ENCODE results near the gene NKAIN1. TPM values are rescaled to one million over a fixed set of nuclear protein-coding genes. Genes with fewer than 3 reads are reported as not detected.

NKAIN1 gene
- total RNA-seq, 1 experiment from 2014 or later, result 1.1 TPM

DNA sequence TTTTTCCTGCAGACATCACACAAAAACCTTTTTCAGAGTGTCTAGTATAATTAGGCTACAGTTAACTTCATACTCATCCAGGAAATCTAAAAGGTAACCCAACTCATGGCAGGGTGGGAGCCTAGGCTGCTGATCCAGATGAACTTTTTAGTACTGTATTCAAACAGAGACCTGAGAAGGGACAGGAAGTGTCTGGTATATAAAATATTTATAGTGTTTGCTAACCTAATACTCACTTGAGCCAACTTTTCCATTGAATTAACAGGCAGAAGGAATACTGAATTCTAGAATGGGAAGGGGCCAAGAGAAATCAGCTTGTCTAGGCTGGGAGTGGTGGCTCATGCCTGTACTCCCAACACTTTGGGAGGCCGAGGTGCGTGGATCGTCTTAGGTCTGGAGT, 22.2 kb upstream of the NKAIN1 start (continued):
- TF ChIP-seq, protein P1, sequence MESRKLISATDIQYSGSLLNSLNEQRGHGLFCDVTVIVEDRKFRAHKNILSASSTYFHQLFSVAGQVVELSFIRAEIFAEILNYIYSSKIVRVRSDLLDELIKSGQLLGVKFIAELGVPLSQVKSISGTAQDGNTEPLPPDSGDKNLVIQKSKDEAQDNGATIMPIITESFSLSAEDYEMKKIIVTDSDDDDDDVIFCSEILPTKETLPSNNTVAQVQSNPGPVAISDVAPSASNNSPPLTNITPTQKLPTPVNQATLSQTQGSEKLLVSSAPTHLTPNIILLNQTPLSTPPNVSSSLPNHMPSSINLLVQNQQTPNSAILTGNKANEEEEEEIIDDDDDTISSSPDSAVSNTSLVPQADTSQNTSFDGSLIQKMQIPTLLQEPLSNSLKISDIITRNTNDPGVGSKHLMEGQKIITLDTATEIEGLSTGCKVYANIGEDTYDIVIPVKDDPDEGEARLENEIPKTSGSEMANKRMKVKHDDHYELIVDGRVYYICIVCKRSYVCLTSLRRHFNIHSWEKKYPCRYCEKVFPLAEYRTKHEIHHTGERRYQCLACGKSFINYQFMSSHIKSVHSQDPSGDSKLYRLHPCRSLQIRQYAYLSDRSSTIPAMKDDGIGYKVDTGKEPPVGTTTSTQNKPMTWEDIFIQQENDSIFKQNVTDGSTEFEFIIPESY (IDR thresholded peaks at IDR 0.05; ENCODE audit: extremely low read depth, insufficient replicate concordance, low read length), result no peak
- TF ChIP-seq POLR2A (IDR thresholded peaks at IDR 0.05; ENCODE audit: borderline replicate concordance, extremely low read depth, insufficient read depth, insufficient read length) (no peak), ZNF274 (IDR thresholded peaks at IDR 0.05; ENCODE audit: low read depth, low read length) (no peak), RAD21 (IDR thresholded peaks at IDR 0.05; ENCODE audit: low read depth) (no peak)

DNA sequence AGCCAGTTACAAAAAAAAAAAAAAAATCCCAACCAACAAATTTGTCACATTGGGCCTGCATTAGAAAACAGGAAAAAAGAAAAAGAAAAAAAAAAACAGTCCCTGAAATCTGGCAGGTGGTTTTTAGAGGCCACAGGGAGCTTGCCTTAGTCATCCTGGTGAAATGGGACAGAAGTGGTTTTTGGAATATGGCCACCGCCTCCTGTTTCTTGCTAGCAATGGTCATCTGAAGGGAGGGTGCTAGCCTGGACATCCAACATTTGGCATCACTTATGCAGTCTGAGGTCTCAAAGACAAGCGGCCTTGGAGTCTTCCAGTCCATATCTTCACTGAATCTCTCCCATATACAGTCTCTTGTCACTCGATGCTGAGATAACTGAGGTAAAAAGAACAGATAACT, 20.1 kb upstream of the NKAIN1 start:
- Histone ChIP-seq H3K4me2 (ENCODE audit: low read length) (no peak overlapping the region), H3K9ac (ENCODE audit: low read length) (no peak overlapping the region), H3K9me2 (ENCODE audit: insufficient read depth) (no peaks in the 10 kb centered on the region), H3K4me1 (ENCODE audit: control insufficient read depth in 1 of 2, insufficient read depth in 2 of 2, low read length in 2 of 2) (no peaks in the 10 kb centered on the region), H3K79me2 (ENCODE audit: insufficient read depth, low read length) (no peaks in the 10 kb centered on the region), H3K4me3 (replicated peaks in 1 of 2; ENCODE audit: low read depth in 1 of 2, low read length in 2 of 2) (no peak overlapping the region), H4K20me1 (ENCODE audit: insufficient read depth) (no peaks in the 10 kb centered on the region), H3K9me3 (ENCODE audit: control insufficient read depth in 1 of 2, insufficient read depth in 1 of 2, low read depth in 1 of 2, low read length in 2 of 2) (no peaks in the 10 kb centered on the region), H3K36me3 (ENCODE audit: control insufficient read depth in 1 of 2, insufficient read depth in 2 of 2, low read length in 2 of 2) (peaks cover 30 to 34% of the 10 kb centered on the region in 2 experiments), H3K27me3 (ENCODE audit: insufficient read depth, low read length) (no peaks in the 10 kb centered on the region), H3K27ac (ENCODE audit: low read depth, low read length) (no peak overlapping the region), H2AFZ (ENCODE audit: low read depth, low read length, poor library complexity, severe bottlenecking) (no peak overlapping the region)
- ChIA-PET RAD21 (ENCODE audit: low non-redundant PET in 1 of 2, low total read pairs in 2 of 2, uncharacterized antibody in 2 of 2, unreplicated experiment in 2 of 2) (no interaction called here), POLR2A (no interaction called here), CTCF (no interaction called here)
- DNase-seq (ENCODE audit: low read depth, low spot score) (no peak), ATAC-seq (no peak)
- intact Hi-C loops (cut with micrococcal nuclease), result no loop called here
- TF ChIP-seq, protein P2, sequence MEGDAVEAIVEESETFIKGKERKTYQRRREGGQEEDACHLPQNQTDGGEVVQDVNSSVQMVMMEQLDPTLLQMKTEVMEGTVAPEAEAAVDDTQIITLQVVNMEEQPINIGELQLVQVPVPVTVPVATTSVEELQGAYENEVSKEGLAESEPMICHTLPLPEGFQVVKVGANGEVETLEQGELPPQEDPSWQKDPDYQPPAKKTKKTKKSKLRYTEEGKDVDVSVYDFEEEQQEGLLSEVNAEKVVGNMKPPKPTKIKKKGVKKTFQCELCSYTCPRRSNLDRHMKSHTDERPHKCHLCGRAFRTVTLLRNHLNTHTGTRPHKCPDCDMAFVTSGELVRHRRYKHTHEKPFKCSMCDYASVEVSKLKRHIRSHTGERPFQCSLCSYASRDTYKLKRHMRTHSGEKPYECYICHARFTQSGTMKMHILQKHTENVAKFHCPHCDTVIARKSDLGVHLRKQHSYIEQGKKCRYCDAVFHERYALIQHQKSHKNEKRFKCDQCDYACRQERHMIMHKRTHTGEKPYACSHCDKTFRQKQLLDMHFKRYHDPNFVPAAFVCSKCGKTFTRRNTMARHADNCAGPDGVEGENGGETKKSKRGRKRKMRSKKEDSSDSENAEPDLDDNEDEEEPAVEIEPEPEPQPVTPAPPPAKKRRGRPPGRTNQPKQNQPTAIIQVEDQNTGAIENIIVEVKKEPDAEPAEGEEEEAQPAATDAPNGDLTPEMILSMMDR (IDR thresholded peaks at IDR 0.05 in 2 of 3, conservative IDR thresholded peaks at IDR 0.05 in 1 of 3; ENCODE audit: borderline replicate concordance in 1 of 3, insufficient read depth in 1 of 3, low read depth in 2 of 3, low read length in 2 of 3), result no peak
- no peak for TF ChIP-seq SP1 (IDR thresholded peaks at IDR 0.05; ENCODE audit: low read depth)
- no peak for TF ChIP-seq POLR2AphosphoS5 (IDR thresholded peaks at IDR 0.05; ENCODE audit: low read depth, low read length)
- no peak for TF ChIP-seq ZNF274 (IDR thresholded peaks at IDR 0.05; ENCODE audit: low read depth, low read length)
- TF ChIP-seq, protein P1 (IDR thresholded peaks at IDR 0.05; ENCODE audit: extremely low read depth, insufficient replicate concordance, low read length), result no peak
- TF ChIP-seq, protein P3, sequence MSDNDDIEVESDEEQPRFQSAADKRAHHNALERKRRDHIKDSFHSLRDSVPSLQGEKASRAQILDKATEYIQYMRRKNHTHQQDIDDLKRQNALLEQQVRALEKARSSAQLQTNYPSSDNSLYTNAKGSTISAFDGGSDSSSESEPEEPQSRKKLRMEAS (IDR thresholded peaks at IDR 0.05), result no peak
- TF ChIP-seq EZH2phosphoT487 (IDR thresholded peaks at IDR 0.05; ENCODE audit: borderline replicate concordance), result no peak
- TF ChIP-seq JUND (IDR thresholded peaks at IDR 0.05), result no peak
- no peak for TF ChIP-seq EZH2 (IDR thresholded peaks at IDR 0.05)
- no peak for TF ChIP-seq ZFX (IDR thresholded peaks at IDR 0.05)
- TF ChIP-seq, protein P4, sequence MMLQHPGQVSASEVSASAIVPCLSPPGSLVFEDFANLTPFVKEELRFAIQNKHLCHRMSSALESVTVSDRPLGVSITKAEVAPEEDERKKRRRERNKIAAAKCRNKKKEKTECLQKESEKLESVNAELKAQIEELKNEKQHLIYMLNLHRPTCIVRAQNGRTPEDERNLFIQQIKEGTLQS (IDR thresholded peaks at IDR 0.05), result no peak
- TF ChIP-seq ELF1 (IDR thresholded peaks at IDR 0.05; ENCODE audit: borderline replicate concordance, low read depth), result no peak
- TF ChIP-seq YY1 (IDR thresholded peaks at IDR 0.05; ENCODE audit: extremely low read depth, insufficient replicate concordance, low read depth, low read length), result no peak
- BruUV-seq (replicated peaks), result no TSS peak
